SU-DHL-6 (cell line): Measurements from ENCODE around the gene MYMX.

Source experiments
- H2AFZ ChIP-seq: fragments of 200-600 bp; sonication (generic); 2 replicates; pipeline ENCODE4 v1.6.1; 2014; ENCODE audit warnings: low read depth, mild to moderate bottlenecking, moderate library complexity, mixed read lengths, antibody characterized with exemption, low read length; ENCODE audit not compliant: severe bottlenecking
- H3F3A ChIP-seq: fragments of 200-600 bp; shearing (Covaris generic); 2 replicates; pipeline ENCODE4 v1.6.0; 2016; ENCODE audit warnings: antibody characterized with exemption, mild to moderate bottlenecking; ENCODE audit not compliant: insufficient read depth
- H3K27ac ChIP-seq: fragments of 200-600 bp; sonication (generic); 2 replicates; pipeline ENCODE4 v1.5.1; 2016; ENCODE audit warnings: low read depth, mild to moderate bottlenecking, low read length, moderate library complexity, mixed read lengths
- H3K27me3 ChIP-seq: fragments of 200-600 bp; sonication (generic), shearing (Covaris generic); 2 replicates; pipeline ENCODE4 v1.6.0; 2014; ENCODE audit warnings: mild to moderate bottlenecking, low read length
- H3K36me3 ChIP-seq: fragments of 200-600 bp; sonication (generic); 2 replicates; pipeline ENCODE4 v1.6.1; 2014; ENCODE audit warnings: mild to moderate bottlenecking, low read length, mixed read lengths
- H3K4me2 ChIP-seq: fragments of 300-600, 200-600 bp; shearing (Covaris generic), sonication (generic); 2 replicates; pipeline ENCODE4 v1.6.0; 2014; ENCODE audit warnings: low read length, low read depth, mild to moderate bottlenecking; ENCODE audit not compliant: poor library complexity, severe bottlenecking
- H3K4me3 ChIP-seq: fragments of 200-600 bp; sonication (generic); 2 replicates; pipeline ENCODE4 v1.5.1; 2014; ENCODE audit warnings: antibody characterized with exemption, low read length, mild to moderate bottlenecking, mixed read lengths; ENCODE audit not compliant: insufficient read depth, poor library complexity, severe bottlenecking
- H3K79me2 ChIP-seq: fragments of 200-600 bp; sonication (generic); 2 replicates; pipeline ENCODE4 v1.6.1; 2014; ENCODE audit warnings: mild to moderate bottlenecking, low read length, moderate library complexity; ENCODE audit not compliant: insufficient read depth
- H3K9ac ChIP-seq: fragments of 200-600 bp; sonication (generic); 2 replicates; pipeline ENCODE4 v1.7.0; 2014; ENCODE audit warnings: mild to moderate bottlenecking, low read length
- H3K9me2 ChIP-seq: fragments of 200-600 bp; sonication (generic); replicated peaks from 2 replicates; pipeline ENCODE4 v1.6.1; 2014; ENCODE audit warnings: low read length; ENCODE audit not compliant: insufficient read depth
- H3K9me3 ChIP-seq: fragments of 200-600 bp; sonication (generic); 2 replicates; pipeline ENCODE4 v1.6.1; 2014; ENCODE audit warnings: low read length, mixed read lengths; ENCODE audit not compliant: insufficient read depth
- H4K20me1 ChIP-seq: fragments of 200-600 bp; sonication (generic); 2 replicates; pipeline ENCODE4 v1.6.1; 2014; ENCODE audit warnings: low read depth, mild to moderate bottlenecking, antibody characterized with exemption, low read length, moderate library complexity, mixed read lengths
- EZH2phosphoT487 ChIP-seq: fragments of 200-600 bp; sonication (generic), shearing (Covaris generic); conservative IDR thresholded peaks from 2 replicates; pipeline ENCODE4 v1.6.1; 2018; ENCODE audit warnings: mild to moderate bottlenecking, antibody characterized with exemption, low read length, moderate library complexity, mixed read lengths
- TF ChIP-seq, protein P1 (sequence below): fragments of 200-600 bp; sonication (generic); IDR thresholded peaks from one replicate; pipeline ENCODE4 v1.5.1; 2017; ENCODE audit warnings: antibody characterized with exemption, mild to moderate bottlenecking, low read length, moderate library complexity; ENCODE audit not compliant: insufficient read depth, poor library complexity, severe bottlenecking

Gene MYMX

DNA sequence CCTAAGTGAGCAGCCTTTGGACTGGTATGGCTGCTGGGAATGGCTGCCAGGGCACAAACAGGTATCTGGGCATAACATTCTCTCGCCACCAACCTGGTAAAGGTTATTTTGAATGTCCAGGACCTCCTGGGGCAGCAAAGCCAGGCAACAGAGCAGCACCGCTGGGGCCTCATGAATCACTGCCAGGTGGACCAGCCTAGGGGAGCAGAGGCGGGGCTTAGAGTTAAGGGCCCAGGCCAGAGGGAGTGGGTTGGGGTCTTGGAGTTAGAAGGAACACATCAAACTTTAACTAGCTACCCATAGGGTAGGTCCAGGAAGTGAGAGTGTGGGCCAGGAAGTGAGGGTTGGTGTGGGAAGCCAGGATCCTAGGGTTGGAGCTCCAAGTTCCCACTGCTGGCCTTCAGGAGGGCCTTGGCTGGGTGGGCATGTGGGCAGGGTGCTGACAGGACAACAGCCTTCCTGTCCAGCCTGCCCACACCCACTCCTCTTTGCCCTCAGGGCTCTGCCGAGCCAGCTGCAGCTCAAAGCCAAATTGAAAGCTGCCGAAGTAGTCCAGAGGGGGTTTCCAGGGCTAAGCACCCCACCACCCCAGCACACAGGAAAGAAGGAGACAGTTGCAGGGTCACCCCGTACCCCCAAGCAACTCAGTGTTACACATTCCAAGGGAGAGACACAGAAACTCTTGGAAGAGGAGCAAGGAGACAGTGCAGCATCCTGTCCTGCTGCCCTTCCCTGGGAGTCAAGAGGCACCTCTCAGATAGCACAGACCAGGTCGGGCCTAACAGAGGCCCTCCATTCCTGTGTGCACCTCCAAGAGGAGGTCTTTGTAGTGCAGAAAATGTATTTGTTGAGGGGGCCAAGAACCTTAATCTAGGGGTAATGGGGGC lies 46.0 kb downstream of the MYMX start:
- peak overlapping the region; percentile 80 for H3K9ac ChIP-seq
- no peak for TF ChIP-seq EZH2phosphoT487
- TF ChIP-seq, protein P1, sequence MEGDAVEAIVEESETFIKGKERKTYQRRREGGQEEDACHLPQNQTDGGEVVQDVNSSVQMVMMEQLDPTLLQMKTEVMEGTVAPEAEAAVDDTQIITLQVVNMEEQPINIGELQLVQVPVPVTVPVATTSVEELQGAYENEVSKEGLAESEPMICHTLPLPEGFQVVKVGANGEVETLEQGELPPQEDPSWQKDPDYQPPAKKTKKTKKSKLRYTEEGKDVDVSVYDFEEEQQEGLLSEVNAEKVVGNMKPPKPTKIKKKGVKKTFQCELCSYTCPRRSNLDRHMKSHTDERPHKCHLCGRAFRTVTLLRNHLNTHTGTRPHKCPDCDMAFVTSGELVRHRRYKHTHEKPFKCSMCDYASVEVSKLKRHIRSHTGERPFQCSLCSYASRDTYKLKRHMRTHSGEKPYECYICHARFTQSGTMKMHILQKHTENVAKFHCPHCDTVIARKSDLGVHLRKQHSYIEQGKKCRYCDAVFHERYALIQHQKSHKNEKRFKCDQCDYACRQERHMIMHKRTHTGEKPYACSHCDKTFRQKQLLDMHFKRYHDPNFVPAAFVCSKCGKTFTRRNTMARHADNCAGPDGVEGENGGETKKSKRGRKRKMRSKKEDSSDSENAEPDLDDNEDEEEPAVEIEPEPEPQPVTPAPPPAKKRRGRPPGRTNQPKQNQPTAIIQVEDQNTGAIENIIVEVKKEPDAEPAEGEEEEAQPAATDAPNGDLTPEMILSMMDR = no peak
- H3K36me3 ChIP-seq = no peaks in the 10 kb centered on the region
- H3K9me3 ChIP-seq = no peaks in the 10 kb centered on the region
- H4K20me1 ChIP-seq = no peaks in the 10 kb centered on the region
- no peak overlapping the region for H2AFZ ChIP-seq
- H3K9me2 ChIP-seq = no peaks in the 10 kb centered on the region
- peaks cover 29% of the 10 kb centered on the region for H3K79me2 ChIP-seq
- H3K27ac ChIP-seq = peak overlapping the region; percentile 86
- peaks cover 49% of the 10 kb centered on the region for H3F3A ChIP-seq
- H3K27me3 ChIP-seq = no peaks in the 10 kb centered on the region
- peak overlapping the region; percentile 78 for H3K4me3 ChIP-seq
- peak overlapping the region; percentile 91 for H3K4me2 ChIP-seq

DNA sequence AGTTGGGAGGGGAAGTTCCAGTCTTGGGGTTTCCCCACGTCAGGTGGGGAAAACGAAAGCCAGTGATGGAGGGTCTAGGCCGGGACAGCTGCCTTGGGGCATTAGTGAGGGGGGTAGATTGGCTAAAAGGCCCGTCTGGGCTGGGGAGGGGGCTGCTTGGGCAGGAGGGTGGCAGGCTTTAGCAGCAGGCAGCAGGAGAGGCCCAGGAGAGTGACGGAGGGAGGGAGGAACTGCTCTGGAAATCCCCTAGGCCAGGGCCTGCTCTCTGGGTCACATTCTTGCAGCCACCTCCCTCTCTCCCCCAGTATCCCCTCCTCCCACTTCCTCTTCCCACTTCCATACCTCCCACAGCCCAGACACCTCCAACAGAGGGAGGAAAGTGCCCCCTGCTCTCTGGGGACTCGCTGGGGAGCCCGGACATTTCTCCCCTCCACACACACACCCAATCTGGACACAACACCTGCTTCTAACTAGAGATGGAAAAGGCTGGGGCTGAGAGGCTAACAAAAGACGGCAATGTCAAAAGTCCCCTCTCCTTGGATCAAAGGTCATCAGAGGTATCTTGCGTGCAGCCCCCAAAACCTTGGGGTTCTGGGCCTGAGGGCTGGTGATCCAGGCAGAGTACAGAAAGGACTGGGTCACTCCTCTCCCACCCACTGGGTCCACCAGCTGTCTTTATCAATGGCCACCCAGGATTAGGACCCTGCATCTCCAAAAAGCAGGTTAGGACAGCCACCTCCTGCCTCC lies 46.8 kb downstream of the MYMX start:
- Histone ChIP-seq H3K27ac (peak overlapping the region; percentile 86), H3K9ac (peak overlapping the region; percentile 80), H3F3A (peaks cover 41% of the 10 kb centered on the region), H3K79me2 (peaks cover 29% of the 10 kb centered on the region), H2AFZ (no peak overlapping the region), H3K9me2 (no peaks in the 10 kb centered on the region), H3K9me3 (no peaks in the 10 kb centered on the region), H3K4me3 (peak overlapping the region; percentile 78), H4K20me1 (no peaks in the 10 kb centered on the region), H3K27me3 (no peaks in the 10 kb centered on the region), H3K4me2 (peak overlapping the region; percentile 91), H3K36me3 (no peaks in the 10 kb centered on the region)
- no peak for TF ChIP-seq EZH2phosphoT487
- TF ChIP-seq, protein P1 = no peak

DNA sequence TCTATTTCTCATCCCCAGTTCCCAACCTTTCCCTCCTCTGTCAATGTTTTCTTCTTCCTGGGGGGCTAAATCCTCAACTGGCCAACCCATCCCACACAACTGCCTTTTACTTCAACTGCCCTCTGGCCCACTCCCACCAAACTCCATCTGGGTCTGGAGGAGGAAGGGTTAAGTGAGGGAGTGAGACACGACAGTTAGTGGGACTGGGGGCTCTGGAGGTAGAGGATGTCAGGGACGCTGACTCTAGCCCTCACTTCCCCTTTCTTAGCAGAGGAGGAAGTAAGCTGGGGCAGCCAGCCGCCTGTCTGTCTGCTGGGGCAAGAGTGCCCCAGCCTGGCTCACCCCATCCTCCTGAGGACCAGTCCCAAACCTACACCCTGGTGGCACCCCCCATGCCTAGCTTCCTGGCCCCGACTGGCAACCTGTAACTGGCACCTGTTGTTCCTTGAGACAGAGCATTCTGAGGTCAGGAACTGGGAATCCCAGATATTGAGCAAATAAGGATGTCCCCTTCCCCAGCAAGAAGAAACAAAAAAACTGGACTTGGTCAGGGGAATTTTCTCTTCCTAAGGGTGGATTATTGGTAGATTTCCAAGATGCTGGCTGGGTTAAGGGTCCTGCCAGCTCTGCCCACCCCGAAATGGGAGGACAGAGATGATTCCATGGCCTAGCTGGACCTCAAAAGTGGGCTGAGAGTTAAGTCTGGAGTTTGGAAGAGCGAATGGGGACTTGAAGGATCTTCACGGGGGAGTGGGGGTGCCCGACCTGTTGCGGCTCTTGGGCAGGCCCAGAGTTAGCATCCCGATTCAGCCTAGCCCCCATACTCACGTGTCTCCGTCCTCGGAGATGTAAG lies 47.7 kb downstream of the MYMX start:
- Histone ChIP-seq H3K9me3 (no peaks in the 10 kb centered on the region), H4K20me1 (no peaks in the 10 kb centered on the region), H3K27me3 (no peaks in the 10 kb centered on the region), H2AFZ (peak overlapping the region; percentile 29), H3K9ac (peak overlapping the region; percentile 80), H3F3A (peaks cover 36% of the 10 kb centered on the region), H3K36me3 (no peaks in the 10 kb centered on the region), H3K27ac (peak overlapping the region; percentile 86), H3K79me2 (peaks cover 29% of the 10 kb centered on the region), H3K9me2 (no peaks in the 10 kb centered on the region), H3K4me2 (peak overlapping the region; percentile 91), H3K4me3 (peak overlapping the region; percentile 78)
- TF ChIP-seq, protein P1 = no peak
- no peak for TF ChIP-seq EZH2phosphoT487
